ENCODE measurements around the gene TMEM150A. TPM values are rescaled to one million over a fixed set of nuclear protein-coding genes. Genes with fewer than 3 reads are reported as not detected.
A peak's percentile ranks its signal among the peaks of the same experiment; 100 is the strongest.

The TMEM150A gene
- total RNA-seq, 1 donor from 2014 or later: 7.2 TPM

DNA sequence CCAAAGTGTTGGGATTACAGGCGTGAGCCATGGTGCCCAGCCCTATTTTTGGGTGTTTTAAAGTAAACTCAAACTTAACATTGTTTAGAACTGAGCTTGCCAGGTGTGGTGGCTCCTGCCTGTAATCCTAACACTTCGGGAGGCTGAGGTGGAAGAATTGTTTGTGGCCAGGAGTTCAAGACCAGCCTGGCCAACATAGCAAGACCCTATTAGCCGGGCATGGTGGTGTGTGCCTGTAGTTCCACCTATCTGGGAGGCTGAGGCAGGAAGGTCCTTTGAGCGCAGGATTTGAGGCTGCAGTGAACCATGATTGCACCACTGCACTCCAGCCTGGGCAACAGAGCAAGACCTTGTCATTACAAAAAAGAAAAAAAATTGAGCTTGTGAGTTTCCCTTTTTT is 48.0 kb upstream of the TMEM150A start:
- Mint-ChIP-seq H3K4me1 (no peaks in the 10 kb centered on the region), H3K9me3 (no peaks in the 10 kb centered on the region), H3K27ac (no peak overlapping the region), H3K4me3 (no peak overlapping the region), H3K27me3 (ENCODE audit: insufficient read depth, low read depth) (peaks cover 2% of the 10 kb centered on the region), H3K36me3 (peaks cover 36% of the 10 kb centered on the region)
- no peak overlapping the region for H2AFZ ChIP-seq (replicated peaks)
- H4K20me1 ChIP-seq (ENCODE audit: low read depth): no peaks in the 10 kb centered on the region
- H3K27ac ChIP-seq: no peak overlapping the region
- no peak for DNase-seq (ENCODE audit: low spot score)
- TF ChIP-seq EZH2 (IDR thresholded peaks at IDR 0.05) (no peak), EZH2phosphoT487 (IDR thresholded peaks at IDR 0.05) (no peak)
- TF ChIP-seq, protein P1, sequence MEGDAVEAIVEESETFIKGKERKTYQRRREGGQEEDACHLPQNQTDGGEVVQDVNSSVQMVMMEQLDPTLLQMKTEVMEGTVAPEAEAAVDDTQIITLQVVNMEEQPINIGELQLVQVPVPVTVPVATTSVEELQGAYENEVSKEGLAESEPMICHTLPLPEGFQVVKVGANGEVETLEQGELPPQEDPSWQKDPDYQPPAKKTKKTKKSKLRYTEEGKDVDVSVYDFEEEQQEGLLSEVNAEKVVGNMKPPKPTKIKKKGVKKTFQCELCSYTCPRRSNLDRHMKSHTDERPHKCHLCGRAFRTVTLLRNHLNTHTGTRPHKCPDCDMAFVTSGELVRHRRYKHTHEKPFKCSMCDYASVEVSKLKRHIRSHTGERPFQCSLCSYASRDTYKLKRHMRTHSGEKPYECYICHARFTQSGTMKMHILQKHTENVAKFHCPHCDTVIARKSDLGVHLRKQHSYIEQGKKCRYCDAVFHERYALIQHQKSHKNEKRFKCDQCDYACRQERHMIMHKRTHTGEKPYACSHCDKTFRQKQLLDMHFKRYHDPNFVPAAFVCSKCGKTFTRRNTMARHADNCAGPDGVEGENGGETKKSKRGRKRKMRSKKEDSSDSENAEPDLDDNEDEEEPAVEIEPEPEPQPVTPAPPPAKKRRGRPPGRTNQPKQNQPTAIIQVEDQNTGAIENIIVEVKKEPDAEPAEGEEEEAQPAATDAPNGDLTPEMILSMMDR (IDR thresholded peaks at IDR 0.05): no peak
- H3K4me2 ChIP-seq: no peak overlapping the region
- H3K36me3 ChIP-seq: peaks cover 3% of the 10 kb centered on the region
- no peaks in the 10 kb centered on the region for H3K79me2 ChIP-seq (ENCODE audit: low read depth)
- no peaks in the 10 kb centered on the region for H3K27me3 ChIP-seq
- no peak overlapping the region for H3K4me3 ChIP-seq
- H3F3A ChIP-seq (ENCODE audit: low read depth): no peaks in the 10 kb centered on the region
- no peaks in the 10 kb centered on the region for H3K4me1 ChIP-seq
- H3K9me3 ChIP-seq (ENCODE audit: low read depth): no peaks in the 10 kb centered on the region
- no peak overlapping the region for H3K9ac ChIP-seq

DNA sequence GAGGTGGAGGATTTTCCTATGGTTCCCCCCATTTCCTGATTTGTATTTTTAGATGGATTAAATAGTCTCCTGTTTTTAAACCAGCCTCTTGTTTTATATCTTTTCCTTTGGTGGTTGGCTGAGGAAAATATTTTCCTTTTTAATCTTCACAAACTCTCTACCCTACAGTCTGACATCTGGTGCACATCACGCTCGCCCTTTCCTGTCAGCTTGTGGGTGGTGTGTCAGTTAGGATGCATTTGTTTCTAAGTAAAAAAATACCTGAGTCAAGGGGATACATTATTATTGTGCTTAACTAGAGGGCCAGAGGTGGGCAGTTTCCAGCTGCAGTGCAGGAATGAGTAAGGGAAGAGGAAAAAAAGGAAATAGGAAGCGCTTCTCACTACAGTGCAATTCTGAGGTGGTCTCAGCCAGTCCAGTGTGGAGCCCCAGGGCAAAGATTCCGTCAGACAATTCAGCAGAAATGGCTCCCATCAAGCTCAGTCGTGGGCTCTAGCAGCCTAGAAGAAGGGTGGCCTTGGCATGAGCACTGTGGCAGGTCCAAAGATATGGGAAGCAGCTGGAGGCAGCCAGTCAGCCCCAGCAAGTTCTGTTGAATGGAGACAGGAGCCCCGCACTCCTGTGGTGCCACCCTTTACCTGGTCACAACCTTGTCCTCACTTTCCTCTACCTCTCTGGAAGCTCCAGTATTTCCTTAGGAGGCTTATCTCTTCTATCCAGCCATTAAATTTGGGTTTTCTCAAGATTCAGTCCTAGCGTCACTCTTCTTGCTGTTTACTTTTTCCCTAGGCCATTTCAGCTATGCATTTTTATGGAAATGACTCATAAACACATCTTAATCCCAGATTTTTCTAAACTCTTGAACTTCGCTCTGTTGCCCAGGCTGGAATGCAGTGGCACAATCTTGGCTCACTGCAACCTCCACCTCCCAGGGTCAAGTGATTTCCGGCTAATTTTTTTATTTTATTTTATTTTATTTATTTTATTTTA is 47.0 kb upstream of the TMEM150A start:
- H3K27me3 ChIP-seq: no peaks in the 10 kb centered on the region
- H3K4me2 ChIP-seq: no peak overlapping the region
- no peaks in the 10 kb centered on the region for H3K9me3 ChIP-seq (ENCODE audit: low read depth)
- DNase-seq (ENCODE audit: low spot score): no peak
- no peak overlapping the region for H2AFZ ChIP-seq (replicated peaks)
- H3F3A ChIP-seq (ENCODE audit: low read depth): no peaks in the 10 kb centered on the region
- Mint-ChIP-seq H3K27ac (no peak overlapping the region), H3K4me1 (no peaks in the 10 kb centered on the region), H3K9me3 (no peaks in the 10 kb centered on the region), H3K4me3 (no peak overlapping the region), H3K27me3 (ENCODE audit: insufficient read depth, low read depth) (peaks cover 2% of the 10 kb centered on the region), H3K36me3 (peaks cover 34% of the 10 kb centered on the region)
- peaks cover 3% of the 10 kb centered on the region for H3K36me3 ChIP-seq
- H3K9ac ChIP-seq: no peak overlapping the region
- H3K27ac ChIP-seq: no peak overlapping the region
- no peaks in the 10 kb centered on the region for H3K79me2 ChIP-seq (ENCODE audit: low read depth)
- no peaks in the 10 kb centered on the region for H3K4me1 ChIP-seq
- H4K20me1 ChIP-seq (ENCODE audit: low read depth): no peaks in the 10 kb centered on the region
- no peak overlapping the region for H3K4me3 ChIP-seq
- TF ChIP-seq EZH2phosphoT487 (IDR thresholded peaks at IDR 0.05) (no peak), EZH2 (IDR thresholded peaks at IDR 0.05) (no peak)
- TF ChIP-seq, protein P1 (IDR thresholded peaks at IDR 0.05): no peak

DNA sequence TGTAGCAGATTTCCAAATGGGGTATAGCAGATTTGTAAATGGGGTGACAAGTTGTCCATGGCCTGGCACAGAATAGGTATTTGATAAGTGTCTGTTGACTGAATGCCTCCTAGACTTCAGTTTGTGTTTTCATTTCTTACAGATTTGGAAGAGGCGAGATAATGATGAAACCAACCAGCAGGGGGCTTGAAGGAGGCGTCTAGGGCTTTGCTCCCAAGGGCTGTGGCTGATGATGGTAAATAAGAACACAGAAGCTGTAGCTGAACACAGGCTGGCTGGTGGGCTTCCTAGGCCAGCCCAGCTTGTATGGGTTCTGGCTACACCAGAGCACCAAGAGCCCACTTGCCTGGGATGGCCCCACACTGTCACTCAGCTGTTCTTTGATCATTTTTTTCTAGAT is 46.1 kb upstream of the TMEM150A start:
- Histone ChIP-seq H3K9ac (no peak overlapping the region), H4K20me1 (ENCODE audit: low read depth) (peaks cover 3% of the 10 kb centered on the region), H3K9me3 (ENCODE audit: low read depth) (no peaks in the 10 kb centered on the region), H3K27me3 (no peaks in the 10 kb centered on the region), H3K4me1 (no peaks in the 10 kb centered on the region), H3K4me2 (no peak overlapping the region), H2AFZ (replicated peaks) (no peak overlapping the region), H3F3A (ENCODE audit: low read depth) (no peaks in the 10 kb centered on the region), H3K27ac (no peak overlapping the region), H3K79me2 (ENCODE audit: low read depth) (no peaks in the 10 kb centered on the region), H3K4me3 (no peak overlapping the region), H3K36me3 (peaks cover 3% of the 10 kb centered on the region)
- Mint-ChIP-seq H3K9me3 (no peaks in the 10 kb centered on the region), H3K36me3 (peaks cover 30% of the 10 kb centered on the region), H3K27me3 (ENCODE audit: insufficient read depth, low read depth) (peaks cover 2% of the 10 kb centered on the region), H3K27ac (no peak overlapping the region), H3K4me1 (no peaks in the 10 kb centered on the region), H3K4me3 (no peak overlapping the region)
- DNase-seq (ENCODE audit: low spot score): peak; percentile 18
- TF ChIP-seq EZH2phosphoT487 (IDR thresholded peaks at IDR 0.05): no peak
- TF ChIP-seq EZH2 (IDR thresholded peaks at IDR 0.05): no peak
- TF ChIP-seq, protein P1 (IDR thresholded peaks at IDR 0.05): peak; percentile 38

Measured in neural progenitor cell (in vitro differentiated cells).